HepG2 (cell line): ENCODE data around the gene EPN2. TPM values are rescaled to one million over a fixed set of nuclear protein-coding genes. Genes with fewer than 3 reads are reported as not detected.
A peak's percentile ranks its signal among the peaks of the same experiment; 100 is the strongest.

Experiments
- CBX5 ChIP-seq: sonication (generic); formaldehyde crosslinking; IDR thresholded peaks from 2 replicates; pipeline ENCODE4 v1.4.0; 2020; ENCODE audit warnings: missing genetic modification reagents, borderline replicate concordance
- CEBPG ChIP-seq: IDR thresholded peaks from 2 replicates; pipeline ENCODE4 v1.6.1; 2016
- CREM ChIP-seq, 2 experiments: sonication (generic) in 1 of 2; formaldehyde crosslinking in 1 of 2; IDR thresholded peaks; 2 replicates each; pipeline versions ENCODE4 v1.4.0 to v1.6.1; 2016 to 2020; ENCODE audit warnings: antibody characterized with exemption in 1 of 2, mild to moderate bottlenecking in 1 of 2, missing genetic modification reagents in 1 of 2
- ELF3 ChIP-seq: IDR thresholded peaks from 2 replicates; pipeline ENCODE4 v1.6.1; 2016; ENCODE audit warnings: missing genetic modification reagents, missing compliant biosample characterization
- ESRRA ChIP-seq: sonication (generic); formaldehyde crosslinking; IDR thresholded peaks from 2 replicates; pipeline ENCODE4 v1.5.1; 2020; ENCODE audit warnings: mild to moderate bottlenecking, low read depth, missing genetic modification reagents
- HDAC1 ChIP-seq: sonication (generic); formaldehyde crosslinking; IDR thresholded peaks from 2 replicates; pipeline ENCODE4 v1.5.1; 2020; ENCODE audit warnings: mild to moderate bottlenecking, missing genetic modification reagents
- JUNB ChIP-seq: sonication (generic); formaldehyde crosslinking; IDR thresholded peaks from 2 replicates; pipeline ENCODE4 v1.8.0; 2022; ENCODE audit warnings: missing genetic modification reagents, mild to moderate bottlenecking, borderline replicate concordance
- KMT2A ChIP-seq: sonication (generic); formaldehyde crosslinking; IDR thresholded peaks from 2 replicates; pipeline ENCODE4 v1.4.0; 2020; ENCODE audit warnings: missing genetic modification reagents
- MBNL3 ChIP-seq: fragments of 250-450 bp; sonication (Bioruptor Pico); conservative IDR thresholded peaks from 2 replicates; pipeline ENCODE4 v1.8.0; 2022; ENCODE audit warnings: mild to moderate bottlenecking, inconsistent platforms
- MED8 ChIP-seq: sonication (generic); formaldehyde crosslinking; IDR thresholded peaks from 2 replicates; pipeline ENCODE4 v1.8.1; 2023; ENCODE audit warnings: mild to moderate bottlenecking, missing genetic modification reagents; ENCODE audit not compliant: insufficient replicate concordance
- MXI1 ChIP-seq: IDR thresholded peaks from 3 replicates; pipeline ENCODE4 v1.6.1; 2012; ENCODE audit warnings: low read depth, low read length, inconsistent platforms, borderline replicate concordance
- NFYB ChIP-seq: sonication (generic); formaldehyde crosslinking; IDR thresholded peaks from 2 replicates; pipeline ENCODE4 v1.4.0; 2020; ENCODE audit warnings: missing genetic modification reagents
- NFYC ChIP-seq: IDR thresholded peaks from 2 replicates; pipeline ENCODE4 v1.6.1; 2016; ENCODE audit warnings: missing genetic modification reagents, missing compliant biosample characterization
- POLR2A ChIP-seq, 2 experiments: IDR thresholded peaks; 2 replicates each; pipeline ENCODE4 v1.6.1; 2011; ENCODE audit warnings: low read depth in 2 of 2, low read length in 2 of 2, mild to moderate bottlenecking in 1 of 2, moderate library complexity in 1 of 2; ENCODE audit not compliant: insufficient read depth in 1 of 2
- POLR2AphosphoS5 ChIP-seq: IDR thresholded peaks from 2 replicates; pipeline ENCODE4 v1.6.1; 2012; ENCODE audit warnings: low read depth, low read length
- PPARG ChIP-seq: conservative IDR thresholded peaks from 2 replicates; pipeline ENCODE4 v1.6.1; 2016; ENCODE audit warnings: missing biosample characterization, missing genetic modification reagents
- RELA ChIP-seq: sonication (generic); formaldehyde crosslinking; IDR thresholded peaks from 2 replicates; pipeline ENCODE4 v1.4.0; 2020; ENCODE audit warnings: missing genetic modification reagents
- ZBTB21 ChIP-seq: sonication (generic); formaldehyde crosslinking; IDR thresholded peaks from 2 replicates; pipeline ENCODE4 v1.4.0; 2020; ENCODE audit warnings: missing genetic modification reagents
- ZFY ChIP-seq: sonication (generic); formaldehyde crosslinking; IDR thresholded peaks from 2 replicates; pipeline ENCODE4 v1.4.0; 2020; ENCODE audit warnings: missing genetic modification reagents
- ZNF263 ChIP-seq: sonication (generic); formaldehyde crosslinking; IDR thresholded peaks from 2 replicates; pipeline ENCODE4 v1.4.0; 2020; ENCODE audit warnings: missing genetic modification reagents
- ZNF350 ChIP-seq: sonication (generic); formaldehyde crosslinking; IDR thresholded peaks from 2 replicates; pipeline ENCODE4 v1.4.0; 2020; ENCODE audit warnings: mild to moderate bottlenecking, low read depth, missing genetic modification reagents, borderline replicate concordance
- ZNF468 ChIP-seq: sonication (generic); formaldehyde crosslinking; IDR thresholded peaks from 2 replicates; pipeline ENCODE4 v1.8.0; 2022; ENCODE audit warnings: mild to moderate bottlenecking, moderate library complexity, missing genetic modification reagents
- ZNF678 ChIP-seq: sonication (generic); formaldehyde crosslinking; IDR thresholded peaks from 2 replicates; pipeline ENCODE4 v1.4.0; 2020; ENCODE audit warnings: mild to moderate bottlenecking, missing genetic modification reagents
- ZNF709 ChIP-seq: sonication (generic); formaldehyde crosslinking; IDR thresholded peaks from 2 replicates; pipeline ENCODE4 v1.5.0; 2020; ENCODE audit warnings: mild to moderate bottlenecking, missing genetic modification reagents
- ZNF768 ChIP-seq: sonication (generic); formaldehyde crosslinking; IDR thresholded peaks from 2 replicates; pipeline ENCODE4 v1.4.0; 2020; ENCODE audit warnings: missing genetic modification reagents
- polyA plus RNA-seq, 8 experiments: library from polyadenylated mRNA; depleted of rRNA in 3 of 8; stranded (reverse) in 7 of 8; unstranded in 1 of 8; fragments of >200 nt; fragmentation: Illumina TruSeq in 4 of 8; extraction: Trizol in 4 of 8; gene quantifications; 2 replicates each; pipeline versions ENCODE4 v1.2.1 to v1.2.3, GENCODE V29; 2011 to 2016; ENCODE audit warnings: low read depth in 4 of 8, missing spikeins in 1 of 8, mixed read lengths in 1 of 8; ENCODE audit not compliant: insufficient read depth in 1 of 8
- total RNA-seq, 5 experiments: library from RNA; depleted of rRNA; stranded (reverse); fragments of >200 nt; fragmentation: Illumina TruSeq; extraction: Trizol; gene quantifications; 2 replicates each; pipeline ENCODE4 v1.2.3, GENCODE V29; 2016; ENCODE audit warnings: low read depth in 1 of 5
- TF ChIP-seq, protein P1 (sequence below): sonication (generic); formaldehyde crosslinking; IDR thresholded peaks from 2 replicates; pipeline ENCODE4 v1.8.0; 2023; ENCODE audit warnings: mild to moderate bottlenecking, missing genetic modification reagents
- TF ChIP-seq, protein P2 (sequence below): fragments of 450-650 bp; IDR thresholded peaks from 2 replicates; pipeline ENCODE4 v1.6.1; 2016
- TF ChIP-seq, protein P3 (sequence below): sonication (generic); formaldehyde crosslinking; IDR thresholded peaks from 2 replicates; pipeline ENCODE4 v1.5.0; 2020; ENCODE audit warnings: mild to moderate bottlenecking, missing genetic modification reagents, moderate library complexity

EPN2 gene
- total and polyA plus RNA-seq, 2 of the 13 experiments (the other 11 are each of a cell fraction or from before 2014, with no cell fraction given): 7.8 to 19.2 TPM

DNA sequence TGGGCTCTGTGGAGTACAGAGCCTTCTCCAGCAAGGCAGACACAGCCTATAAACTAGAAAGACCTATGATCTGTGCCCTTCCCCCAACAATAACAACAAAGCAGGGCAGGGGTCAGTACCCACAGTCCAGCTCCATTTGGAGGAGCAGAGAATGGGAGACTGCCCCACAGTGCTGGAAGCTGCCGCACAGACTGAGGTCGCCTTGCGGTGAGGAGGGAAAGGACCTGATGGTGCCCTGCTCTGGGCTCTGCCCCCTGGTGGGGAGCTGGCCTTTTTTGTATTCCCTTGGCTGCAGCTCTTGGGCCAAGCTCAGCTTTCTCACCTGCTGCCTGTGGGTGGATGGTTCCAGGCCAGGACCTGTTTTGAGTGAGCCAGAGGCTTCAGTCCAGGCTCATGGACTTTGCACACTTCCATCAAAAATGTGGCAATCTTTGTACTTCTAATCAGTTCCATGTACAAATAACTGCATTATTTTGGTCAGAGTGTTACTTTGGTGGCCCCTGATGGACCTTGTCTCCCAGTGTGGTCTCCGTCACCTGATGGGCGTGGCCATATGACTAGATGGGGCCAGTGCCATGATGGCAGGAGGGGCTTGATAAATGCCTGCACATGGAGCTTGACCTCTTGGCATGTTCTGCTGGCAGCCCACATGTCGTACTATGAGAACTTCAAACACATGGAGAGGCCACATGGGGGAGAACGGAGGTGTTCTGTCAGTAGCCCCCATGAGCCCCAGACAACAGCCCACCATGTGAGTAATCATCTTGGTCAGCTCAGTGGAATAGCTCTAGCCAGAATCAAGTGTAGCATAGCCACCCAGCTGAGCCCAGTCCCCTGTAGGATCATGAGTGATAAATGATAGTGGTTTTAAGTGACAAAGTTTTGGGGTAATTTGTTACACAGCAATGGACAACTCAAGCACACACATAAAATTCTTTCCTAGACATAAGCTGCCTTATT is 101.1 kb downstream of the EPN2 start (continued):
- TF ChIP-seq ZNF678 (CRISPR knock-in tag) (no peak), ZBTB21 (0 out of 2 replicates have a peak, but pooled peaks have one; percentile 49), CEBPG (CRISPR knock-in tag) (peak; percentile 79), ZNF768 (CRISPR knock-in tag) (peak; percentile 65), ZNF350 (CRISPR knock-in tag) (peak; percentile 67; the same call in 1 of the 2 replicates), POLR2AphosphoS5 (0 out of 2 replicates have a peak, but pooled peaks have one; percentile 36), MBNL3 (CRISPR knock-in tag) (no peak), ZNF468 (CRISPR knock-in tag) (no peak), POLR2A (IDR thresholded peaks at IDR 0.05; ENCODE audit: insufficient read depth in 1 of 2, low read depth in 2 of 2, low read length in 2 of 2) (peak; percentile 63 to 68), ESRRA (CRISPR knock-in tag) (peak; percentile 39; the same call in 1 of the 2 replicates), HDAC1 (peak; percentile 72), PPARG (CRISPR knock-in tag) (peak; percentile 97), MXI1 (peak; percentile 60; the same call in 1 of the 3 replicates), NFYC (CRISPR knock-in tag) (peak; percentile 12; the same call in 1 of the 2 replicates), JUNB (CRISPR knock-in tag) (no peak), NFYB (CRISPR knock-in tag) (0 out of 2 replicates have a peak, but pooled peaks have one; percentile 16), MED8 (peak; percentile 36), ELF3 (CRISPR knock-in tag) (peak; percentile 64), ZFY (CRISPR knock-in tag) (peak; percentile 76), ZNF263 (CRISPR knock-in tag) (peak; percentile 73), CBX5 (CRISPR knock-in tag) (peak; percentile 19; the same call in 1 of the 2 replicates), ZNF709 (CRISPR knock-in tag) (0 out of 2 replicates have a peak, but pooled peaks have one; percentile 30), KMT2A (CRISPR knock-in tag) (peak; percentile 62; the same call in 1 of the 2 replicates), CREM (IDR thresholded peaks at IDR 0.05) (peak; percentile 55; the same call in 1 of the 2 replicates), CREM (CRISPR knock-in tag; IDR thresholded peaks at IDR 0.05) (no peak), RELA (CRISPR knock-in tag) (peak; percentile 50)
- TF ChIP-seq, protein P1, sequence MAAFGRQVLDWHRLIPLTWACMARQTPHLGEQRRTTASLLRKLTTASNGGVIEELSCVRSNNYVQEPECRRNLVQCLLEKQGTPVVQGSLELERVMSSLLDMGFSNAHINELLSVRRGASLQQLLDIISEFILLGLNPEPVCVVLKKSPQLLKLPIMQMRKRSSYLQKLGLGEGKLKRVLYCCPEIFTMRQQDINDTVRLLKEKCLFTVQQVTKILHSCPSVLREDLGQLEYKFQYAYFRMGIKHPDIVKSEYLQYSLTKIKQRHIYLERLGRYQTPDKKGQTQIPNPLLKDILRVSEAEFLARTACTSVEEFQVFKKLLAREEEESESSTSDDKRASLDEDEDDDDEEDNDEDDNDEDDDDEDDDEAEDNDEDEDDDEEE (CRISPR knock-in tag): no peak
- TF ChIP-seq, protein P2, sequence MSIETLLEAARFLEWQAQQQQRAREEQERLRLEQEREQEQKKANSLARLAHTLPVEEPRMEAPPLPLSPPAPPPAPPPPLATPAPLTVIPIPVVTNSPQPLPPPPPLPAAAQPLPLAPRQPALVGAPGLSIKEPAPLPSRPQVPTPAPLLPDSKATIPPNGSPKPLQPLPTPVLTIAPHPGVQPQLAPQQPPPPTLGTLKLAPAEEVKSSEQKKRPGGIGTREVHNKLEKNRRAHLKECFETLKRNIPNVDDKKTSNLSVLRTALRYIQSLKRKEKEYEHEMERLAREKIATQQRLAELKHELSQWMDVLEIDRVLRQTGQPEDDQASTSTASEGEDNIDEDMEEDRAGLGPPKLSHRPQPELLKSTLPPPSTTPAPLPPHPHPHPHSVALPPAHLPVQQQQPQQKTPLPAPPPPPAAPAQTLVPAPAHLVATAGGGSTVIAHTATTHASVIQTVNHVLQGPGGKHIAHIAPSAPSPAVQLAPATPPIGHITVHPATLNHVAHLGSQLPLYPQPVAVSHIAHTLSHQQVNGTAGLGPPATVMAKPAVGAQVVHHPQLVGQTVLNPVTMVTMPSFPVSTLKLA: peak; percentile 44; the same call in 1 of the 2 replicates
- TF ChIP-seq, protein P3, sequence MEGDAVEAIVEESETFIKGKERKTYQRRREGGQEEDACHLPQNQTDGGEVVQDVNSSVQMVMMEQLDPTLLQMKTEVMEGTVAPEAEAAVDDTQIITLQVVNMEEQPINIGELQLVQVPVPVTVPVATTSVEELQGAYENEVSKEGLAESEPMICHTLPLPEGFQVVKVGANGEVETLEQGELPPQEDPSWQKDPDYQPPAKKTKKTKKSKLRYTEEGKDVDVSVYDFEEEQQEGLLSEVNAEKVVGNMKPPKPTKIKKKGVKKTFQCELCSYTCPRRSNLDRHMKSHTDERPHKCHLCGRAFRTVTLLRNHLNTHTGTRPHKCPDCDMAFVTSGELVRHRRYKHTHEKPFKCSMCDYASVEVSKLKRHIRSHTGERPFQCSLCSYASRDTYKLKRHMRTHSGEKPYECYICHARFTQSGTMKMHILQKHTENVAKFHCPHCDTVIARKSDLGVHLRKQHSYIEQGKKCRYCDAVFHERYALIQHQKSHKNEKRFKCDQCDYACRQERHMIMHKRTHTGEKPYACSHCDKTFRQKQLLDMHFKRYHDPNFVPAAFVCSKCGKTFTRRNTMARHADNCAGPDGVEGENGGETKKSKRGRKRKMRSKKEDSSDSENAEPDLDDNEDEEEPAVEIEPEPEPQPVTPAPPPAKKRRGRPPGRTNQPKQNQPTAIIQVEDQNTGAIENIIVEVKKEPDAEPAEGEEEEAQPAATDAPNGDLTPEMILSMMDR: peak; percentile 96
